Limb (tissue), 2 donors: ENCODE measurements around the gene IDE.
"Not testable (repeated sequence)": the region's sequence is repeated elsewhere in the genome, so short reads cannot be mapped to it uniquely, and the experiment has no call there.

Experiments
- DNase-seq, 2 donors: peaks; one replicate each; pipeline ENCODE4 v3.0.0-alpha.2; 2016; ENCODE audit errors: extremely low spot score in 2 of 2

The IDE gene

DNA sequence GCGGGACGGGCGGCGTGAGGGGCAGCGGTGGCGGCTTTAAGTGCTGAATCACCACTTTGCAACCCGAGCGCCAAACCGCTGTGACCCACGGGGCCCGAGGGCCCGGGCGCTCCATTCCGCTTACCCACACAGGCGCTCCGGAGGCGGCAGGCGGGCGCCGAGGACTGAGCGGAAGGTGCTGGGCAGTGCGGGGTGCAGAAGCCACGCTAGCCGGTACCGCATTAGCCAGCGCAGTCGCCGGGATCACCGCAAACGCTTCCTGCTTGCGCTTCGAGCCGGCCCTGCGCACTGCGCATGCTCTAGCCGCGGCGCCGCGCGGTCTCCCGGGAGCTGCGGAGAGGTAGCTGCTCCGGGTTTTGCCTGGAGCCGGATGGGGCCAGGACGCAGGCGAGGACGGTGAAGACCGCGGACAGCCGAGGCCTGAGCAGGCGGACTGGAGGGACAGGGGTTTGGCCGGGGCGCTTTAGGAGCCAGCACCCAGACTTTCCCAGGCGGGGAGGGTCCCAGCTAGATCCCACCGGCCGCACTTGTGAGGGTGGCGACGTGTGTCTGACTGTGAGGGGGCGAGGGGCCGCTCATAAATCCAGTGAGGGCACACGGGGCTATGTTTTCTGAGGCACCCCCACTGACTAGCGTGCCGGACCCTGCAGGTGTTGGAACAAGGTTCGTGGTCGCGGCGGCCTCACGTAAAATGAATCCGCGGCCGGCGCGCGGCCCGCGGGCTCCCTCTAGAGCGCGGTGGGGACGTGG lies at the start of gene IDE:
Gene IDE (minus strand): TSS at position 296 of the 750 bp plus-strand sequence. CDS start 74 bp downstream, at position 222.
- peak; percentile 69 to 92 for DNase-seq

DNA sequence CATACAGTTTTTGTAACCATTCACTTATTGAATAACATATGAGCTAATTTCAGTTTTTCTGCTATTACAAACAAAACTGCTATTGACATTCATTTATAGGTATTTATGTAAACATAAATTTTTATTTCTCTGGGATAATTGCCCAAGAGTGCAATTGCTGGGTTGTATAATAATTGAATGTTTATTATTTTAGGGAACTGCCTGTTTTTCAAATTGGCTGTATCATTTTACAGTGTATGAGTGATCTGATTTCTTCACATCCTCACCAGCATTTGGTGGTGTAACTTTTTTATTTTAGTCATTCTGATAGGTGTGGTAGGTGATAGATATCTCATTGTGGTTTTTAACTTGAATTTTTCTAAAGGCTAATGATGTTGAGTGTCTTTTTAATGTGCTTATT lies 45.5 kb upstream of the IDE start:
- DNase-seq: no peak

DNA sequence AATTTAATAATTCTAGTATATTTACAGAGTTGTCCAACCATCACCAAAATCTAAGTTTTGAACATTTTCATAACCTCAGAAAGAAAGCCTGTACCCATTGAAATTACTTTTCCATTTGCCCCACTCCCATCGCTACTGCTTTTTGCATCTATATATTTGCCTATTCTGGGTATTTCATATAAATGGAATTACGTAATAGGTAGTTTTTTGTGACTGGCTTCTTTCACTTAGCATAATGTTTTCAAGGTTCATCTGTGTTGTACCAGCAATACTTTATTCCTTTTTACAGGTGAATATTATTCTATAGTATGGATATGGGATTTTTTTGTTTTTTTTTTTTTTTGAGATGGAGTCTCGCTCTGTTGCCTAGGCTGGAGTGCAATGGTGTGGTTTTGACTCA lies 41.6 kb upstream of the IDE start:
- no peak for DNase-seq

DNA sequence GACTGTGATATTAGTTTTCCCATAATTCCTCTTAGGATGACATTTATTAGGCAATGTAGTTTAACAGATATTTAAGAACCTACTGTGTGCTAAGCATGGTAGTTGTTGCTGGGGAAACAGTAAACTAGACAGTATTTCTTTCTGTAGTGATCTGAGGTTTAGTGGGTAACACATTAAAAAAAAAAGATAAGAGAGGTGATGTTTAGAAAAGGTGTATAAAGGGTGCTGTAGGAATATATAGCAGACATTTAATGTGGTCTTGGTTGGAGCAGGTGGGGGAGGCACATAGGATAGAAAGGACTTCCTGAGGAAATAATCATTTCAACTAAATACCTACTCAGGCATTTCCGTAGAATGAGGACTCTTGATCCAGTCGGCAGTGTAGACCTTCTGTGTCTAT lies 30.9 kb upstream of the IDE start:
- no peak for DNase-seq

DNA sequence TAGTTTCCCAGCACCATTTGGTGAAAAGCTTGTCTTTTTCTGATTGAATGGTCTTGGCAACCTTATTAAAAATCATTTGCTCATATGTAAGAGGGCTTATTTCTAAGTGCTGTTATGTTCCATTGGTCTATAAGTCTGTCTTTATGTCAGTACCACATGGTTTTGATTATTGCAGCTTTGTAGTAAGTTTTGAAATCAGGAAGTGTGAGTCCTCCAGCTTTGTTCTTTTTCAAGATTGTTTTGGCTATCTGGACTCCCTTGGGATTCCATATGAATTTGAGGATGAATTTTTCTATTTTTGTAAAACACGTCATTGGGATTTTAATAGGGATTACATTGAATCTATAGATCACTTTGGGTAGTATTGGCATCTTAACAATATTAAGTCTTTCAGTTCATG lies 24.4 kb upstream of the IDE start:
- DNase-seq: no peak

DNA sequence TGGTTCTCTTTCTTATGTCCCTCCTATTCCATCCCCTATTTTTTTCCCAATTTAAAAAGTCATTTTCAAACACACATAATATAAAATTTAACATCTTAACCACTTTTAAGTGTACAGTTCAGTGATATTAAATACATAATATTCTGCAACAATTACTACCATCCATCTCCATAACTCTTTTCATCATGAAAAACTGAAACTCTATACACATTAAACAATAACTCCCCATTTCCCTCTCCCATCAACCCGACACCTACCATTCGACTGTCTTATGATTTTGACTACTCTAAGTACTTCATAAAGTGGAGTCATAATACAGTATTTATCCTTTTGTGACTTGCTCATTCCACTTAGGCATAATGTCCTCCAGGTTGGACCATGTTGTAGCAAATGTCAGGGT lies 21.6 kb upstream of the IDE start:
- DNase-seq: no peak

GRCh38 chr10:92593619-92594588 lies 20.0 kb upstream of the IDE start:
- no peak for DNase-seq

GRCh38 chr10:92592761-92593618 lies 19.1 kb upstream of the IDE start, which contains the start of gene KIF11:
Gene KIF11 (plus strand): TSS chr10:92593130. CDS start chr10:92593376, 246 bp downstream.
- peak; percentile 97 to 98 for DNase-seq

DNA sequence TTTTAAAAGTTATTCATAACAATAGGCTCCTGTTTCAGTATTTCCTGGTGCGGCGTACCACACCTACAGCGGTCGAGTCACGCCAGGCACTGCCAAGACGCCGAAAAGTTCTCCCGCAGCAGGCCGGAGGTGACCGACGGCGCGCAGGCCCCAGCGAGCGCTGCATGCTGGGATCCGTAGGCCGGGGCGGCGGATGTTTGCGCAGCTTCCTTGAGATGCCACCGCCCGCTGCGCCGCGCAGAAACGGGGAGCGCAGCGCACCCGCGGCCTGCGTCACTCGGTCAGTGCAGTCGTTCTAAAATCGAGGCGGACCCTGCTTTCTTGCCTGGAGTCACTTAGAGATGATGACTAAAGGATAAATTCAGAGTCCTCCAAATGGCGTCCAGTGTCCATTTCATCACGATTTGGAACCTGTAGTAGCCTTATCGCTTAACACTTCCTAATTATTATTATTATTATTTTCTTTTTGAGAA lies 17.7 kb upstream of the IDE start:
- peak; percentile 89 to 92 for DNase-seq

DNA sequence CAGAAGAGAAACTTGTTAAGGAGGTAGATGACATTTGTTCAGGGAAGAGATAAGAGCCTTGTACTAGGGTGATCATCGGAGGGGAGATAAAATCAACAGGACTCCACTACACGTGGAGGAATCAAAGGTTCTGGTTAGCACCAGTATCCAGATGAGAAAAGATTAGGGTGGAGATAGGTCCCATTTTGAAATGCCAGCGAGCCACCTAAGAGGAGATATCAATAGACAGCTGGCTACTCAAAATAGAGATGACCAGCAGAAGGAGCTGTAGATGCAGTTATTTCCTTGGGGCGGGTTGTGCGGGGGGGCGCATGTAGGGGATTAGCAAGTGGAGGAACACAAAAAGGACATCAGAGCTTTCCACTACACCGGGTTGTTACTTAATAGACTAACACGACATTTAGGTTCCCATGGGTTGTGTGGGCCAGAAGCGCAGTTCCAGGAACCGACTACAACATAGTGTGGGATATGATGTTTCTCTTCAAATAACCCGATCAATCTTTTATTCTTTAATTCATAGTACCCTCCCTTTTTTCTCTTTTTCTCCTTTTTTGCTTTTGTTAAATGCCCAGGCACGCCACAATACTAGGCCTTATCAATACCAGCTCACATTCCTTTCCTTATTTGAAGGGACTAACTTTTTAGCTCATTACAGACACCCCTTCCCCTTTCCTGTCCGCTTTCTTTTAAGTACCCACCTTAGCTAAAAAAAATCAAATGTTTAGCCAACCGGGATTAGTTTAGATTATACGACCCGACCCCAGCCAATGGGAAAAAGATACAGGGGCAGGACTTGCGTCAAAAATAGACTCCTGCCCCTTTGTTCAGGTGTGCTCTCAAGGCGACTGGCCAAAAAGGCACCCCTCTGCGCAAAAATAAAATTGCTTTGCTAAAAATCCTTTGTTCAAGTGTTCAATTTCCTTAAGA lies 17.0 kb upstream of the IDE start:
- DNase-seq: peak; percentile 20 to 66

- DNase-seq: not testable (repeated sequence)
Measured at GRCh38 chr10:92582347-92582746, 8.5 kb upstream of the IDE start.

DNA sequence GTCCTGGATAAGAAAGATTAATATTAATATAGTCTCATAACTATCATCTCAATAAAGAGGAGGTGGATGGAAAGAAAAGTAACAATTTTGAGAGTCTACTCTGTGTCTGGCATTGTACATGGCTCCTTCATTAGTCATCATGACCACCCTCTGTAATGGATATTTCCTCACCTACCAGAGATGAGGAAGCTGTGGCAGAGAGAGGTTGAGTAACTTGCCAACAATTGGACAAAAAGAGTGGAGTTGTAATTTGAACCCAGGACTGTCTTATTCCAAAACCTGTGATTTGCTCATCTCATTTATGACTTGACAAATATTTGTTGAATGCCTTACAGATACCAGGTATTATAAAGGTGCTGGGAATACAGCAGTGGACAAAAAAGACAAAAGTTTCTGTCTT lies 2.1 kb upstream of the IDE start:
- no peak for DNase-seq

GRCh38 chr10:92574548-92575261 lies 812 bp upstream of the IDE start:
- DNase-seq: no peak

DNA sequence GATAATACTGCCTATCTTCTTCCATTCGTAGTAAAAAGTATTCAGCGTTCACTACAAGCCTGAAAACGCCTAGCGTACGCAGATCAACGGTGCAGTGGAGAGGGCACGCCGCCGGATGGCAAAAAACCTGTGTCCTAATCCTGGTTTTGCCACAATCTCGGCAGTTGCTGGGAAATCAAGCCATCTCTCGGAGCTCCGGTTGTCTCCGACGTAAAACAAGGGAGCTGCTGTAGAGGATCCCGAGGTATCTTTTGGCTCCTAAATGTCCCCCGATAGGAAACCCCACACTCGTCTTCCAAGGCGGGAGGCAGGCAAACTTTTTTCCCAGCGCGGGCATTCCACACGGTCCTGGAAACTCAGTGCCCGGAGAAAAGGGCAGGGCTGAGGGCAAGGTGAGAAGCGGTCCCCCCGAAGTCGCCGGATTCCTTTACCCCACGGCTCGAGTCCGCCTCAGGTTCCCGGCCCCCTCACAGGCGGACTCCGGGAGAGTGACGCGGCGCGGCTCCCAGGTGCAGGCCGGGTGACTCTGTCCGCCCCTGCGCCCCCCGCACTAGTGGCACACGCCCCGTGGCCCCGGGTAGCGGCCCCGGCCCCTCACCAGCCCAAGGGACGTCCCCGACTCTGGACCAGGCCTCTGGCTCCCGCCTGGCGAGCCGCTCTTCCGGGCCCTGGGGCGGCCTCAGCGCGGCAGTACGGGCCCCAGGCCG lies 649 bp downstream of the IDE start:
- DNase-seq: no peak

- DNase-seq: peak in 1 of 2 donors; percentile 32
Measured at GRCh38 chr10:92572362-92573090, 1.4 kb downstream of the IDE start.

DNA sequence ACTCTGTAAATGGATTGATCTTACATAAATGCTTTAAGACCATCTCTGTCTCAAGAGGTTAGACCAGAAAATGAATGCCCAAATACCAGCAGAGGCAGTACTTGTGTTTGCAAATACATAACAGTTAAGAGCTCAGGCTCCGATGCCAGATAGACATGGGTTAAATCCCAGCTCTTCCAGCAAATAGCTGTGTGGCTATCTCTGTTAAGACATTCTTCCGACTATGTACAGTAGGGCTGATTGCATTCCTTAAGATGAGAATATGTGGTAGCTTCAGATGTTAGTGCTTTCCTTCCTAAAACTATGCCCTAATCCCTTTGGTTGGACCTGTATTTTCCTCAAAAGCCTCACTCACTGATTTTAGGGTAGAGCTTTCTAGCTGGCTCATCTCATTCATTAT lies 2.2 kb downstream of the IDE start:
- DNase-seq: no peak

GRCh38 chr10:92569663-92570062 lies 4.2 kb downstream of the IDE start:
- not testable (repeated sequence) for DNase-seq

GRCh38 chr10:92569071-92569470 lies 4.8 kb downstream of the IDE start:
- DNase-seq: no peak
